ENCODE results near the gene GAS5.
A peak's percentile ranks its signal among the peaks of the same experiment; 100 is the strongest.

GAS5 gene

DNA sequence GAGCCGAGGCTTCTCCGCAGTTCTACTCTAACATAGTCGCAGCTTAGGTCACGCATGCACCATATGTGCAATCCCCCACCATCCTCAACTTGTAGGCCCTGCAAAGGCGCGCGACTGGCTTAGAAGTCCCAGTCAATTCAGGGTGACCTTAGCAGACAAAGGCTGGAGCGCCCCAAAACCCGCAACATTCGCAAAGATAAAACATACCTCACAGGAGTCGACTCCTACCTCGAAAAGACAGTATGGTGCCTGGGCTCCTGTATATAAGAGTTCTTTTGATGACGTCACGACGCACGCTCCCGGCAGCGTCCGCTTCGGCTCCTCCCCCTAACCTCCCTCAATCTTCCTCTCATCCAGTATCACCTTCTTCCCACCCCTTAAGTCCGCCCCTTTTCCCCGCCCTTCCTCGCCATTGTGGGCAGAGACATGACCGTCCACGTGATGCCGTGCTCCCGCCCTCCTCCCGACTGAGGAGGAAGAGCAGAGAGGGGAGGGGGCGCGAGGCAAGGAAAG lies at the start of gene GAS5:
Gene GAS5, minus strand, starts transcription at position 237 of the 513 bp plus-strand sequence.
- Histone ChIP-seq H3K27me3 (no peaks in the 10 kb centered on the region), H3K4me1 (ENCODE audit: control insufficient read depth in 1 of 2, insufficient read depth in 1 of 2, low read depth in 1 of 2, low read length in 1 of 2) (peaks cover 42 to 66% of the 10 kb centered on the region in 2 experiments), H3K36me3 (peaks cover 35% of the 10 kb centered on the region), H3K9me3 (no peaks in the 10 kb centered on the region), H3K27ac (peak within 1 kb of the TSS; percentile 95), H3K4me3 (ENCODE audit: low read depth in 1 of 2, low read length in 1 of 2) (peak within 1 kb of the TSS; percentile 76 to 89)
- TF ChIP-seq, protein P1, sequence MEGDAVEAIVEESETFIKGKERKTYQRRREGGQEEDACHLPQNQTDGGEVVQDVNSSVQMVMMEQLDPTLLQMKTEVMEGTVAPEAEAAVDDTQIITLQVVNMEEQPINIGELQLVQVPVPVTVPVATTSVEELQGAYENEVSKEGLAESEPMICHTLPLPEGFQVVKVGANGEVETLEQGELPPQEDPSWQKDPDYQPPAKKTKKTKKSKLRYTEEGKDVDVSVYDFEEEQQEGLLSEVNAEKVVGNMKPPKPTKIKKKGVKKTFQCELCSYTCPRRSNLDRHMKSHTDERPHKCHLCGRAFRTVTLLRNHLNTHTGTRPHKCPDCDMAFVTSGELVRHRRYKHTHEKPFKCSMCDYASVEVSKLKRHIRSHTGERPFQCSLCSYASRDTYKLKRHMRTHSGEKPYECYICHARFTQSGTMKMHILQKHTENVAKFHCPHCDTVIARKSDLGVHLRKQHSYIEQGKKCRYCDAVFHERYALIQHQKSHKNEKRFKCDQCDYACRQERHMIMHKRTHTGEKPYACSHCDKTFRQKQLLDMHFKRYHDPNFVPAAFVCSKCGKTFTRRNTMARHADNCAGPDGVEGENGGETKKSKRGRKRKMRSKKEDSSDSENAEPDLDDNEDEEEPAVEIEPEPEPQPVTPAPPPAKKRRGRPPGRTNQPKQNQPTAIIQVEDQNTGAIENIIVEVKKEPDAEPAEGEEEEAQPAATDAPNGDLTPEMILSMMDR (IDR thresholded peaks at IDR 0.05) = peak; percentile 30

- Histone ChIP-seq H3K4me1 (ENCODE audit: control insufficient read depth in 1 of 2, insufficient read depth in 1 of 2, low read depth in 1 of 2, low read length in 1 of 2) (no peaks in the 10 kb centered on the region), H3K9me3 (no peaks in the 10 kb centered on the region), H3K27ac (no peak within 1 kb of the TSS), H3K4me3 (ENCODE audit: low read depth in 1 of 2, low read length in 1 of 2) (no peak within 1 kb of the TSS), H3K27me3 (no peaks in the 10 kb centered on the region), H3K36me3 (no peaks in the 10 kb centered on the region)
- TF ChIP-seq, protein P1 (IDR thresholded peaks at IDR 0.05) = no peak
These were observed 49.4 kb upstream of the GAS5 start, which contains the start of gene SERPINC1 for GRCh38 chr1:173917149-173917548. SERPINC1 (minus strand) TSS chr1:173917327; CDS start chr1:173917259, 68 bp downstream.

- Histone ChIP-seq H3K9me3 (no peaks in the 10 kb centered on the region), H3K36me3 (no peaks in the 10 kb centered on the region), H3K4me1 (ENCODE audit: control insufficient read depth in 1 of 2, insufficient read depth in 1 of 2, low read depth in 1 of 2, low read length in 1 of 2) (no peaks in the 10 kb centered on the region), H3K27me3 (no peaks in the 10 kb centered on the region), H3K27ac (no peak overlapping the region), H3K4me3 (ENCODE audit: low read depth in 1 of 2, low read length in 1 of 2) (no peak overlapping the region)
- TF ChIP-seq, protein P1 (IDR thresholded peaks at IDR 0.05) = no peak
These were observed 48.9 kb upstream of the GAS5 start for GRCh38 chr1:173916667-173917066.

- no peaks in the 10 kb centered on the region for H3K4me1 ChIP-seq (ENCODE audit: control insufficient read depth in 1 of 2, insufficient read depth in 1 of 2, low read depth in 1 of 2, low read length in 1 of 2)
- H3K36me3 ChIP-seq = no peaks in the 10 kb centered on the region
- no peaks in the 10 kb centered on the region for H3K27me3 ChIP-seq
- H3K9me3 ChIP-seq = no peaks in the 10 kb centered on the region
- H3K27ac ChIP-seq = no peak overlapping the region
- no peak overlapping the region for H3K4me3 ChIP-seq (ENCODE audit: low read depth in 1 of 2, low read length in 1 of 2)
- TF ChIP-seq, protein P1 (IDR thresholded peaks at IDR 0.05) = no peak
These were observed 47.8 kb upstream of the GAS5 start for GRCh38 chr1:173915596-173915995.

DNA sequence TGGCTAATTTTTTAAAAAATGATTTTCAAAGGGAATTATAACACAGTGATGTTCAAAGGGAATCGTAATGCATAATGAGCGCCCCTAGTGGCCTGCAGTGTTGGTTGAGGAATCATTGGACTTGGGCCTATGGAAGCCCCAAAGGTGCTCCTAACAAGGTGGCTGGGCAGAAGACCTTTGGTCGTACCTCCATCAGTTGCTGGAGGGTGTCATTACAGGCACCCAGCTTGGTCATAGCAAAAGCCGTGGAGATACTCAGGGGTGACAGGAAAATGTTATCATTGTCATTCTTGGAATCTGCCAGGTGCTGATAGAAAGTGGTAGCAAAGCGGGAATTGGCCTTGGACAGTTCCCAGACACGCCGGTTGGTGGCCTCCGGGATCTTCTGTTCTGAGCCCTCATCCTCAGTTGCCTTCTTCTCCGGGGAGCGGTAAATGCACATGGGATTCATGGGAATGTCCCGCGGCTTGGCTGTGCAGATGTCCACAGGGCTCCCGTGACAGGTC lies 46.6 kb upstream of the GAS5 start:
- Histone ChIP-seq H3K27me3 (no peaks in the 10 kb centered on the region), H3K4me3 (ENCODE audit: low read depth in 1 of 2, low read length in 1 of 2) (no peak overlapping the region), H3K27ac (no peak overlapping the region), H3K36me3 (no peaks in the 10 kb centered on the region), H3K9me3 (no peaks in the 10 kb centered on the region), H3K4me1 (ENCODE audit: control insufficient read depth in 1 of 2, insufficient read depth in 1 of 2, low read depth in 1 of 2, low read length in 1 of 2) (no peaks in the 10 kb centered on the region)
- TF ChIP-seq, protein P1 (IDR thresholded peaks at IDR 0.05) = peak; percentile 45
